OCI-LY7 (cell line): Measurements from ENCODE around the gene RITA1.

Experiments used
- EZH2phosphoT487 ChIP-seq: fragments of 200-600 bp; sonication (generic); IDR thresholded peaks from 2 replicates; pipeline ENCODE4 v1.6.1; 2018; ENCODE audit warnings: low read depth, borderline replicate concordance, mild to moderate bottlenecking, mixed run types, antibody characterized with exemption, low read length, moderate library complexity, mixed read lengths
- TF ChIP-seq, protein P1 (sequence below): fragments of 200-600 bp; sonication (generic); conservative IDR thresholded peaks from 2 replicates; pipeline ENCODE4 v1.5.1; 2014; ENCODE audit warnings: mild to moderate bottlenecking, antibody characterized with exemption, low read length, moderate library complexity, mixed read lengths

DNA sequence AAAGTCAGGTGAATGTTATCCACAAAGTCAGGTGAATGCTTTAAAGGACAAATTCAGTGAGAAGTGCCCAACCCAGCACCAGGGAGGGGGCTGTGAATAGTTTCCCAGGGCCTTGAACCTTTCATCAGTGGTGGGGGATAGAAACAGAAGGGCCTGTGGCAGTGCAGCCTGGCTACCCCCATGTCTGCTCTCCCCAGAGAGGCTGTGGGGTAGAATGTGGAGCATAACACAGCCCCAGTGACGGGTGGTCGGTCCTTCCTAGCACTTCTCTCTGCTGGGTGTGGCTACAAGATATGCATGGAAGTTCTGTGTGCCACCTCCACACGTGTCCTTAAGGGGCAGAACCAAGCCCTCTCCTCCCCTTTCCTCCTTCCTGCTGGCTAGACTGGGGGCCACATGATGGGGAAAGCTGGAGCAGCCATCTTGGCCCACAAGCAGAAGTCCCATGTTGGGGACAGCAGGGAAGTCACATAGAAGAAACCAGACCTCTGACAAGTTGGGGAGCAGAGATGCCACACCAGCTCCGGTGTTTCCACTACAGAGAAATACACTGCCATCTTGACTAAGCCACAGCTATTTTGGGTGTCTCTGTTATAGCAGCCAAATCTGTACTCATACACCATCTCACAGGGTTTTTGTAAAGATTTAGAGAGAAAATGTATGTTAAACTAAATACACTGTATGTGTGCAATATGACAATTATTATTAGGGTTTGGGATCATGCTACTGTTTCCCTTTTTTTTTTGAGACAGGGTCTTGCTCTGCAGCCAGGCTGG is 17.0 kb downstream of the RITA1 start:
- TF ChIP-seq, protein P1, sequence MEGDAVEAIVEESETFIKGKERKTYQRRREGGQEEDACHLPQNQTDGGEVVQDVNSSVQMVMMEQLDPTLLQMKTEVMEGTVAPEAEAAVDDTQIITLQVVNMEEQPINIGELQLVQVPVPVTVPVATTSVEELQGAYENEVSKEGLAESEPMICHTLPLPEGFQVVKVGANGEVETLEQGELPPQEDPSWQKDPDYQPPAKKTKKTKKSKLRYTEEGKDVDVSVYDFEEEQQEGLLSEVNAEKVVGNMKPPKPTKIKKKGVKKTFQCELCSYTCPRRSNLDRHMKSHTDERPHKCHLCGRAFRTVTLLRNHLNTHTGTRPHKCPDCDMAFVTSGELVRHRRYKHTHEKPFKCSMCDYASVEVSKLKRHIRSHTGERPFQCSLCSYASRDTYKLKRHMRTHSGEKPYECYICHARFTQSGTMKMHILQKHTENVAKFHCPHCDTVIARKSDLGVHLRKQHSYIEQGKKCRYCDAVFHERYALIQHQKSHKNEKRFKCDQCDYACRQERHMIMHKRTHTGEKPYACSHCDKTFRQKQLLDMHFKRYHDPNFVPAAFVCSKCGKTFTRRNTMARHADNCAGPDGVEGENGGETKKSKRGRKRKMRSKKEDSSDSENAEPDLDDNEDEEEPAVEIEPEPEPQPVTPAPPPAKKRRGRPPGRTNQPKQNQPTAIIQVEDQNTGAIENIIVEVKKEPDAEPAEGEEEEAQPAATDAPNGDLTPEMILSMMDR, result no peak
- TF ChIP-seq EZH2phosphoT487, result no peak
